NCI-H82 (cell line): ENCODE data around the gene PRSS12.
A peak's percentile ranks its signal among the peaks of the same experiment; 100 is the strongest.
"Not testable (repeated sequence)": the region's sequence is repeated elsewhere in the genome, so short reads cannot be mapped to it uniquely, and the experiment has no call there.

Experiments used
- DNase-seq: peaks from one replicate; lab custom pipeline; 2025; lab: John Stamatoyannopoulos, UW

The PRSS12 gene

GRCh38 chr4:118277243-118277642 is 75.6 kb downstream of the PRSS12 start:
- no peak for DNase-seq

- DNase-seq = no peak
These were observed 76.2 kb downstream of the PRSS12 start for GRCh38 chr4:118276580-118276979.

- DNase-seq = no peak
These were observed 79.2 kb downstream of the PRSS12 start for GRCh38 chr4:118273642-118274041.

GRCh38 chr4:118271788-118272187 is 81.0 kb downstream of the PRSS12 start:
- DNase-seq = no peak

GRCh38 chr4:118270492-118270891 is 82.3 kb downstream of the PRSS12 start:
- peak; percentile 63 for DNase-seq

GRCh38 chr4:118268780-118269179 is 84.0 kb downstream of the PRSS12 start:
- no peak for DNase-seq

GRCh38 chr4:118266145-118266496 is 86.7 kb downstream of the PRSS12 start:
- not testable (repeated sequence) for DNase-seq

- DNase-seq = no peak
These were observed 87.3 kb downstream of the PRSS12 start for GRCh38 chr4:118265312-118266144.

GRCh38 chr4:118264096-118264495 is 88.7 kb downstream of the PRSS12 start:
- DNase-seq = no peak

GRCh38 chr4:118260309-118260708 is 92.5 kb downstream of the PRSS12 start:
- no peak for DNase-seq

GRCh38 chr4:118259111-118259510 is 93.7 kb downstream of the PRSS12 start:
- peak; percentile 63 for DNase-seq

GRCh38 chr4:118254368-118254767 is 98.4 kb downstream of the PRSS12 start:
- no peak for DNase-seq

- no peak for DNase-seq
These were observed 102.9 kb downstream of the PRSS12 start for GRCh38 chr4:118249890-118250289.

GRCh38 chr4:118237531-118237930 is 115.3 kb downstream of the PRSS12 start:
- no peak for DNase-seq

- DNase-seq = no peak
These were observed 117.2 kb downstream of the PRSS12 start for GRCh38 chr4:118235566-118236120.
